Stimulated activated CD4-positive, alpha-beta T cell treated with anti-CD3 and anti-CD28 coated beads, Interleukin-1b, Interleukin-23, amount 100 ng/mL, for 4 hours (primary cell): ENCODE measurements around the gene MEGF11.

Source experiments
- DNase-seq, 2 donors: peaks; one replicate each; pipeline ENCODE4 v3.0.0-alpha.2; 2020; ENCODE audit warnings: low read depth in 2 of 2

The MEGF11 gene

GRCh38 chr15:66092053-66093016 lies 161.2 kb downstream of the MEGF11 start:
- DNase-seq: no peak

- DNase-seq: no peak
Measured at GRCh38 chr15:66089509-66089908, 164.0 kb downstream of the MEGF11 start.

GRCh38 chr15:66089049-66089448 lies 164.5 kb downstream of the MEGF11 start:
- no peak for DNase-seq

- DNase-seq: no peak
Measured at GRCh38 chr15:66085128-66085527, 168.4 kb downstream of the MEGF11 start.

- DNase-seq: no peak
Measured at GRCh38 chr15:66084704-66085103, 168.8 kb downstream of the MEGF11 start.

GRCh38 chr15:66080717-66081398 lies 172.7 kb downstream of the MEGF11 start:
- DNase-seq: no peak

GRCh38 chr15:66078929-66079275 lies 174.6 kb downstream of the MEGF11 start:
- DNase-seq: no peak

GRCh38 chr15:66078196-66078928 lies 175.2 kb downstream of the MEGF11 start:
- no peak for DNase-seq

GRCh38 chr15:66077320-66077663 lies 176.3 kb downstream of the MEGF11 start:
- DNase-seq: no peak

GRCh38 chr15:66076591-66077319 lies 176.8 kb downstream of the MEGF11 start:
- no peak for DNase-seq

- no peak for DNase-seq
Measured at GRCh38 chr15:66075947-66076346, 177.6 kb downstream of the MEGF11 start.

GRCh38 chr15:66072616-66073361 lies 180.8 kb downstream of the MEGF11 start:
- DNase-seq: no peak

GRCh38 chr15:66071921-66072295 lies 181.6 kb downstream of the MEGF11 start:
- no peak for DNase-seq

- DNase-seq: no peak
Measured at GRCh38 chr15:66071160-66071920, 182.2 kb downstream of the MEGF11 start.

GRCh38 chr15:66070220-66070934 lies 183.2 kb downstream of the MEGF11 start:
- no peak for DNase-seq

GRCh38 chr15:66069751-66070150 lies 183.8 kb downstream of the MEGF11 start:
- no peak for DNase-seq

- no peak for DNase-seq
Measured at GRCh38 chr15:66068801-66069200, 184.7 kb downstream of the MEGF11 start.

- DNase-seq: no peak
Measured at GRCh38 chr15:66067687-66068086, 185.9 kb downstream of the MEGF11 start.

GRCh38 chr15:66066481-66066880 lies 187.1 kb downstream of the MEGF11 start:
- no peak for DNase-seq

GRCh38 chr15:66066005-66066404 lies 187.5 kb downstream of the MEGF11 start:
- no peak for DNase-seq
